HFF-Myc (cell line): ENCODE results near the gene CDS1.
"Not testable (repeated sequence)": the region's sequence is repeated elsewhere in the genome, so short reads cannot be mapped to it uniquely, and the experiment has no call there.

ENCODE experiments used
- DNase-seq: peaks from one replicate; pipeline ENCODE4 v3.0.0-alpha.2; 2011; ENCODE audit warnings: low read depth; ENCODE audit errors: extremely low read depth
- H3K4me3 ChIP-seq: replicated peaks from 2 replicates; pipeline ENCODE4 v1.5.1; 2011; ENCODE audit warnings: low read depth, mild to moderate bottlenecking, control low read depth, low read length
- CTCF ChIP-seq: IDR thresholded peaks from 2 replicates; pipeline ENCODE4 v1.5.1; 2012; ENCODE audit warnings: mild to moderate bottlenecking, low read depth, low read length, control low read depth; ENCODE audit errors: missing control alignments

Gene CDS1

GRCh38 chr4:84678976-84679744 lies 96.2 kb downstream of the CDS1 start:
- H3K4me3 ChIP-seq, result no peak overlapping the region
- no peak for TF ChIP-seq CTCF
- no peak for DNase-seq

GRCh38 chr4:84680956-84681355 lies 98.0 kb downstream of the CDS1 start:
- no peak for DNase-seq
- no peak overlapping the region for H3K4me3 ChIP-seq
- no peak for TF ChIP-seq CTCF

GRCh38 chr4:84681486-84682274 lies 98.8 kb downstream of the CDS1 start:
- peak; percentile 53 for DNase-seq
- TF ChIP-seq CTCF, result no peak
- no peak overlapping the region for H3K4me3 ChIP-seq

GRCh38 chr4:84682661-84683060 lies 99.7 kb downstream of the CDS1 start:
- not testable (repeated sequence) for DNase-seq

GRCh38 chr4:84683064-84683850 lies 100.3 kb downstream of the CDS1 start:
- no peak overlapping the region for H3K4me3 ChIP-seq
- DNase-seq, result no peak
- no peak for TF ChIP-seq CTCF

More at GRCh38 chr4:84682661-84683060, 99.7 kb downstream of the CDS1 start:
- H3K4me3 ChIP-seq, result not testable (repeated sequence)

- no peak overlapping the region for H3K4me3 ChIP-seq
- TF ChIP-seq CTCF, result no peak
- DNase-seq, result no peak
Measured at GRCh38 chr4:84684361-84684760, 101.4 kb downstream of the CDS1 start.

- no peak overlapping the region for H3K4me3 ChIP-seq
- DNase-seq, result no peak
- no peak for TF ChIP-seq CTCF
Measured at GRCh38 chr4:84685105-84685504, 102.2 kb downstream of the CDS1 start.
